ENCODE measurements around the gene UROD. TPM values are rescaled to one million over a fixed set of nuclear protein-coding genes. Genes with fewer than 3 reads are reported as not detected.

The UROD gene
- total and polyA plus RNA-seq, 2 experiments from 2014 or later = 82.4 to 108 TPM

GRCh38 chr1:45065083-45065482 lies 53.0 kb downstream of the UROD start:
- TF ChIP-seq REST (IDR thresholded peaks at IDR 0.05; ENCODE audit: unreplicated experiment) (no peak), CREB1 (CRISPR knock-in tag; IDR thresholded peaks at IDR 0.05; ENCODE audit: low read depth) (no peak), STAT1 (IDR thresholded peaks at IDR 0.05; ENCODE audit: unreplicated experiment) (no peak), CTCF (conservative IDR thresholded peaks at IDR 0.05; ENCODE audit: low read depth in 2 of 2) (peak in 1 of 2 experiments; percentile 28; a peak in 1 of 4 replicates)
- no peak overlapping the region for H3K4me3 Mint-ChIP-seq

More at GRCh38 chr1:45065083-45065482, 53.0 kb downstream of the UROD start:
- H3F3A ChIP-seq (replicated peaks; ENCODE audit: low read depth) = no peaks in the 10 kb centered on the region
- Mint-ChIP-seq H3K36me3 (ENCODE audit: low read depth) (no peaks in the 10 kb centered on the region), H3K9me3 (peaks cover 3% of the 10 kb centered on the region; the same call in 1 of the 3 replicates), H3K27ac (no peak overlapping the region), H3K4me1 (no peaks in the 10 kb centered on the region), H3K27me3 (ENCODE audit: insufficient read depth, low read depth, poor library complexity) (no peaks in the 10 kb centered on the region)
- no peaks in the 10 kb centered on the region for H3K79me2 ChIP-seq (replicated peaks; ENCODE audit: insufficient read depth)
- no peak overlapping the region for H2AFZ ChIP-seq
- no peaks in the 10 kb centered on the region for H3K27me3 ChIP-seq (ENCODE audit: insufficient read depth)
- no peak overlapping the region for H3K4me3 ChIP-seq
- no peaks in the 10 kb centered on the region for H3K36me3 ChIP-seq (ENCODE audit: insufficient read depth)
- H4K20me1 ChIP-seq (replicated peaks; ENCODE audit: insufficient read depth) = no peaks in the 10 kb centered on the region
- H3K4me2 ChIP-seq = no peak overlapping the region
- no peaks in the 10 kb centered on the region for H3K9me2 ChIP-seq (ENCODE audit: insufficient read depth)
- H3K4me1 ChIP-seq (ENCODE audit: insufficient read depth) = no peaks in the 10 kb centered on the region
- no peak for DNase-seq (ENCODE audit: low spot score)
- ATAC-seq = no peak
- no peak overlapping the region for H3K27ac ChIP-seq (ENCODE audit: low read depth)

Other genes with a start within 250 kb of the UROD start
- gene RPS8, start 236.7 kb upstream of the UROD start, total RNA-seq (2014; rRNA removed; shearing (Covaris generic)) = 1,756 and 2,098 TPM in 2 replicates
- 2,427 and 2,738 TPM in 2 replicates for gene RPS8, start 236.7 kb upstream of the UROD start, polyA plus RNA-seq (2016; fragmentation: Nextera tagmentation; extraction: Ambion mirVana)
- gene BEST4, start 224.1 kb upstream of the UROD start, total RNA-seq (2014; rRNA removed; shearing (Covaris generic)) = 0.58 and 0.63 TPM in 2 replicates
- gene BEST4, start 224.1 kb upstream of the UROD start, polyA plus RNA-seq (2016; fragmentation: Nextera tagmentation; extraction: Ambion mirVana) = 1.5 and 1.6 TPM in 2 replicates
- 11.8 and 15.1 TPM in 2 replicates for gene PLK3, start 211.9 kb upstream of the UROD start, total RNA-seq (2014; rRNA removed; shearing (Covaris generic))
- 7.6 and 8.7 TPM in 2 replicates for gene PLK3, start 211.9 kb upstream of the UROD start, polyA plus RNA-seq (2016; fragmentation: Nextera tagmentation; extraction: Ambion mirVana)
- gene DYNLT4, start 204.9 kb upstream of the UROD start, total RNA-seq (2014; rRNA removed; shearing (Covaris generic)) = 0.73 TPM in 1 of 2 replicates, not detected in the other
- gene DYNLT4, start 204.9 kb upstream of the UROD start, polyA plus RNA-seq (2016; fragmentation: Nextera tagmentation; extraction: Ambion mirVana) = not detected in 2 replicates
- 0.16 and 0.66 TPM in 2 replicates for gene BTBD19, start 203.7 kb upstream of the UROD start, total RNA-seq (2014; rRNA removed; shearing (Covaris generic))
- 0.33 and 0.37 TPM in 2 replicates for gene BTBD19, start 203.7 kb upstream of the UROD start, polyA plus RNA-seq (2016; fragmentation: Nextera tagmentation; extraction: Ambion mirVana)
- gene PTCH2, start 169.0 kb upstream of the UROD start, total RNA-seq (2014; rRNA removed; shearing (Covaris generic)) = 0.63 and 0.74 TPM in 2 replicates
- 0.52 and 0.74 TPM in 2 replicates for gene PTCH2, start 169.0 kb upstream of the UROD start, polyA plus RNA-seq (2016; fragmentation: Nextera tagmentation; extraction: Ambion mirVana)
- gene EIF2B3, start 25.7 kb upstream of the UROD start, total RNA-seq (2014; rRNA removed; shearing (Covaris generic)) = 30.3 and 36.4 TPM in 2 replicates
- gene EIF2B3, start 25.7 kb upstream of the UROD start, polyA plus RNA-seq (2016; fragmentation: Nextera tagmentation; extraction: Ambion mirVana) = 28.6 and 31.9 TPM in 2 replicates
- gene HECTD3, start 930 bp upstream of the UROD start, total RNA-seq (2014; rRNA removed; shearing (Covaris generic)) = 31.0 and 31.4 TPM in 2 replicates
- gene HECTD3, start 930 bp upstream of the UROD start, polyA plus RNA-seq (2016; fragmentation: Nextera tagmentation; extraction: Ambion mirVana) = 13.1 and 16.6 TPM in 2 replicates
- 2.6 and 3.6 TPM in 2 replicates for gene ZSWIM5, start 194.4 kb downstream of the UROD start, total RNA-seq (2014; rRNA removed; shearing (Covaris generic))
- 0.49 and 0.65 TPM in 2 replicates for gene ZSWIM5, start 194.4 kb downstream of the UROD start, polyA plus RNA-seq (2016; fragmentation: Nextera tagmentation; extraction: Ambion mirVana)

Data from GM23338 (cell line).